Measurements from ENCODE around the gene KCNN3. TPM values are rescaled to one million over a fixed set of nuclear protein-coding genes. Genes with fewer than 3 reads are reported as not detected.

The KCNN3 gene
- polyA plus RNA-seq, 1 donor from 2014 or later, result 2.2 TPM

GRCh38 chr1:154839691-154840090 is 30.4 kb downstream of the KCNN3 start:
- Histone ChIP-seq H3K9ac (ENCODE audit: low read length) (peak overlapping the region; percentile 59), H3K36me3 (ENCODE audit: insufficient read depth, low read length) (no peaks in the 10 kb centered on the region), H3F3A (ENCODE audit: insufficient read depth, low read length, poor library complexity, severe bottlenecking) (no peaks in the 10 kb centered on the region), H3K9me3 (ENCODE audit: low read length) (no peaks in the 10 kb centered on the region), H3K9me2 (ENCODE audit: insufficient read depth, low read length) (no peaks in the 10 kb centered on the region), H3K79me2 (replicated peaks; ENCODE audit: insufficient read depth, low read length) (no peaks in the 10 kb centered on the region), H3K4me3 (ENCODE audit: low read length) (no peak overlapping the region), H3K27me3 (ENCODE audit: insufficient read depth, low read depth, low read length) (no peaks in the 10 kb centered on the region), H3K27ac (ENCODE audit: low read length) (no peak overlapping the region), H4K20me1 (ENCODE audit: insufficient read depth) (no peaks in the 10 kb centered on the region), H2AFZ (ENCODE audit: low read depth, low read length) (no peak overlapping the region), H3K4me2 (ENCODE audit: low read length) (no peak overlapping the region)
- TF ChIP-seq RAD21 (conservative IDR thresholded peaks at IDR 0.05) (no peak), EZH2 (IDR thresholded peaks at IDR 0.05; ENCODE audit: borderline replicate concordance, insufficient read depth, low read length, poor library complexity, severe bottlenecking) (no peak), MXI1 (conservative IDR thresholded peaks at IDR 0.05; ENCODE audit: poor library complexity, severe bottlenecking) (no peak)

DNA sequence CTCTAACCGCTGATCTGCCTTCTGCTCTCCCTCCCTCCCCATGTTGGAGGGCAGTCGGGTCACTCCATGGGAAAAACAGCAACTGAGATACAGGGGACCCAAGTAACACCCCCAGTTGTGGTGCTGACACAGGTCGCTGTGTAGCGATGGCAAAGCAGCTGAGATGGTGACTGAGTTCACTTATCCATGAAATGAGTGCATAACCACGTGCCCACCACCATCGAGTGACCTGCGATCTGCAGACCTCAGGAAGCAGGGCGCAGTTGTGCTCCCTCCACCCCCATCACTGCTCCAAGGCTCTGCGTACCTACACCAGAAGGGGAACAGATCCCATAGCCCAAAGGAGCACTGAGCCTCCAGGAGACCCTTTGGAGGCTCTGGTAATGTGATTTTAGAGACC is 31.1 kb downstream of the KCNN3 start:
- H3K4me2 ChIP-seq (ENCODE audit: low read length), result no peak overlapping the region
- H3K27ac ChIP-seq (ENCODE audit: low read length), result no peak overlapping the region
- no peaks in the 10 kb centered on the region for H4K20me1 ChIP-seq (ENCODE audit: insufficient read depth)
- TF ChIP-seq SMC3 (conservative IDR thresholded peaks at IDR 0.05; ENCODE audit: poor library complexity) (no peak), POLR2AphosphoS5 (IDR thresholded peaks at IDR 0.05) (no peak), EZH2 (IDR thresholded peaks at IDR 0.05; ENCODE audit: borderline replicate concordance, insufficient read depth, low read length, poor library complexity, severe bottlenecking) (no peak), EP300 (conservative IDR thresholded peaks at IDR 0.05; ENCODE audit: poor library complexity, severe bottlenecking) (no peak), TAF1 (IDR thresholded peaks at IDR 0.05; ENCODE audit: low read depth) (no peak), REST (IDR thresholded peaks at IDR 0.05; ENCODE audit: borderline replicate concordance) (no peak), MXI1 (conservative IDR thresholded peaks at IDR 0.05; ENCODE audit: poor library complexity, severe bottlenecking) (no peak), RAD21 (conservative IDR thresholded peaks at IDR 0.05) (no peak)
- TF ChIP-seq, protein P1, sequence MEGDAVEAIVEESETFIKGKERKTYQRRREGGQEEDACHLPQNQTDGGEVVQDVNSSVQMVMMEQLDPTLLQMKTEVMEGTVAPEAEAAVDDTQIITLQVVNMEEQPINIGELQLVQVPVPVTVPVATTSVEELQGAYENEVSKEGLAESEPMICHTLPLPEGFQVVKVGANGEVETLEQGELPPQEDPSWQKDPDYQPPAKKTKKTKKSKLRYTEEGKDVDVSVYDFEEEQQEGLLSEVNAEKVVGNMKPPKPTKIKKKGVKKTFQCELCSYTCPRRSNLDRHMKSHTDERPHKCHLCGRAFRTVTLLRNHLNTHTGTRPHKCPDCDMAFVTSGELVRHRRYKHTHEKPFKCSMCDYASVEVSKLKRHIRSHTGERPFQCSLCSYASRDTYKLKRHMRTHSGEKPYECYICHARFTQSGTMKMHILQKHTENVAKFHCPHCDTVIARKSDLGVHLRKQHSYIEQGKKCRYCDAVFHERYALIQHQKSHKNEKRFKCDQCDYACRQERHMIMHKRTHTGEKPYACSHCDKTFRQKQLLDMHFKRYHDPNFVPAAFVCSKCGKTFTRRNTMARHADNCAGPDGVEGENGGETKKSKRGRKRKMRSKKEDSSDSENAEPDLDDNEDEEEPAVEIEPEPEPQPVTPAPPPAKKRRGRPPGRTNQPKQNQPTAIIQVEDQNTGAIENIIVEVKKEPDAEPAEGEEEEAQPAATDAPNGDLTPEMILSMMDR (IDR thresholded peaks at IDR 0.05; ENCODE audit: poor library complexity, severe bottlenecking), result no peak
- H2AFZ ChIP-seq (ENCODE audit: low read depth, low read length), result no peak overlapping the region
- H3K4me3 ChIP-seq (ENCODE audit: low read length), result no peak overlapping the region
- no peaks in the 10 kb centered on the region for H3K9me3 ChIP-seq (ENCODE audit: low read length)
- no peaks in the 10 kb centered on the region for H3K9me2 ChIP-seq (ENCODE audit: insufficient read depth, low read length)
- no peaks in the 10 kb centered on the region for H3K27me3 ChIP-seq (ENCODE audit: insufficient read depth, low read depth, low read length)
- no peaks in the 10 kb centered on the region for H3K79me2 ChIP-seq (replicated peaks; ENCODE audit: insufficient read depth, low read length)
- H3K36me3 ChIP-seq (ENCODE audit: insufficient read depth, low read length), result no peaks in the 10 kb centered on the region
- no peak overlapping the region for H3K9ac ChIP-seq (ENCODE audit: low read length)
- H3F3A ChIP-seq (ENCODE audit: insufficient read depth, low read length, poor library complexity, severe bottlenecking), result no peaks in the 10 kb centered on the region

- no peak overlapping the region for H3K4me3 ChIP-seq (ENCODE audit: low read length)
- no peaks in the 10 kb centered on the region for H3K27me3 ChIP-seq (ENCODE audit: insufficient read depth, low read depth, low read length)
- no peak for TF ChIP-seq EP300 (conservative IDR thresholded peaks at IDR 0.05; ENCODE audit: poor library complexity, severe bottlenecking)
- no peaks in the 10 kb centered on the region for H4K20me1 ChIP-seq (ENCODE audit: insufficient read depth)
- H3K4me2 ChIP-seq (ENCODE audit: low read length), result no peak overlapping the region
- no peaks in the 10 kb centered on the region for H3K36me3 ChIP-seq (ENCODE audit: insufficient read depth, low read length)
- no peak overlapping the region for H2AFZ ChIP-seq (ENCODE audit: low read depth, low read length)
- H3K9me3 ChIP-seq (ENCODE audit: low read length), result no peaks in the 10 kb centered on the region
- no peak overlapping the region for H3K9ac ChIP-seq (ENCODE audit: low read length)
- H3K9me2 ChIP-seq (ENCODE audit: insufficient read depth, low read length), result no peaks in the 10 kb centered on the region
- H3F3A ChIP-seq (ENCODE audit: insufficient read depth, low read length, poor library complexity, severe bottlenecking), result no peaks in the 10 kb centered on the region
- H3K27ac ChIP-seq (ENCODE audit: low read length), result no peak overlapping the region
- H3K79me2 ChIP-seq (replicated peaks; ENCODE audit: insufficient read depth, low read length), result no peaks in the 10 kb centered on the region
Observed at GRCh38 chr1:154838461-154838860, 31.6 kb downstream of the KCNN3 start.
